Measurements from ENCODE around the gene PELI1. TPM values are rescaled to one million over a fixed set of nuclear protein-coding genes. Genes with fewer than 3 reads are reported as not detected.

PELI1 gene
- polyA plus RNA-seq, 1 donor from 2014 or later = 34.9 TPM

GRCh38 chr2:64137567-64137966 is 6.7 kb downstream of the PELI1 start:
- Histone ChIP-seq H3K79me2 (replicated peaks; ENCODE audit: insufficient read depth, low read length) (peaks cover 91% of the 10 kb centered on the region), H3K27ac (ENCODE audit: low read length) (no peak overlapping the region), H4K20me1 (ENCODE audit: insufficient read depth) (no peaks in the 10 kb centered on the region), H3K9ac (ENCODE audit: low read length) (no peak overlapping the region), H3K9me3 (ENCODE audit: low read length) (no peaks in the 10 kb centered on the region), H3K27me3 (ENCODE audit: insufficient read depth, low read depth, low read length) (no peaks in the 10 kb centered on the region), H3K4me2 (ENCODE audit: low read length) (no peak overlapping the region), H2AFZ (ENCODE audit: low read depth, low read length) (no peak overlapping the region), H3K36me3 (ENCODE audit: insufficient read depth, low read length) (no peaks in the 10 kb centered on the region), H3K4me3 (ENCODE audit: low read length) (no peak overlapping the region), H3F3A (ENCODE audit: insufficient read depth, low read length, poor library complexity, severe bottlenecking) (peaks cover 3% of the 10 kb centered on the region), H3K9me2 (ENCODE audit: insufficient read depth, low read length) (no peaks in the 10 kb centered on the region)
- TF ChIP-seq, protein P1, sequence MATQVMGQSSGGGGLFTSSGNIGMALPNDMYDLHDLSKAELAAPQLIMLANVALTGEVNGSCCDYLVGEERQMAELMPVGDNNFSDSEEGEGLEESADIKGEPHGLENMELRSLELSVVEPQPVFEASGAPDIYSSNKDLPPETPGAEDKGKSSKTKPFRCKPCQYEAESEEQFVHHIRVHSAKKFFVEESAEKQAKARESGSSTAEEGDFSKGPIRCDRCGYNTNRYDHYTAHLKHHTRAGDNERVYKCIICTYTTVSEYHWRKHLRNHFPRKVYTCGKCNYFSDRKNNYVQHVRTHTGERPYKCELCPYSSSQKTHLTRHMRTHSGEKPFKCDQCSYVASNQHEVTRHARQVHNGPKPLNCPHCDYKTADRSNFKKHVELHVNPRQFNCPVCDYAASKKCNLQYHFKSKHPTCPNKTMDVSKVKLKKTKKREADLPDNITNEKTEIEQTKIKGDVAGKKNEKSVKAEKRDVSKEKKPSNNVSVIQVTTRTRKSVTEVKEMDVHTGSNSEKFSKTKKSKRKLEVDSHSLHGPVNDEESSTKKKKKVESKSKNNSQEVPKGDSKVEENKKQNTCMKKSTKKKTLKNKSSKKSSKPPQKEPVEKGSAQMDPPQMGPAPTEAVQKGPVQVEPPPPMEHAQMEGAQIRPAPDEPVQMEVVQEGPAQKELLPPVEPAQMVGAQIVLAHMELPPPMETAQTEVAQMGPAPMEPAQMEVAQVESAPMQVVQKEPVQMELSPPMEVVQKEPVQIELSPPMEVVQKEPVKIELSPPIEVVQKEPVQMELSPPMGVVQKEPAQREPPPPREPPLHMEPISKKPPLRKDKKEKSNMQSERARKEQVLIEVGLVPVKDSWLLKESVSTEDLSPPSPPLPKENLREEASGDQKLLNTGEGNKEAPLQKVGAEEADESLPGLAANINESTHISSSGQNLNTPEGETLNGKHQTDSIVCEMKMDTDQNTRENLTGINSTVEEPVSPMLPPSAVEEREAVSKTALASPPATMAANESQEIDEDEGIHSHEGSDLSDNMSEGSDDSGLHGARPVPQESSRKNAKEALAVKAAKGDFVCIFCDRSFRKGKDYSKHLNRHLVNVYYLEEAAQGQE (IDR thresholded peaks at IDR 0.05; ENCODE audit: borderline replicate concordance) = no peak
- TF ChIP-seq MXI1 (conservative IDR thresholded peaks at IDR 0.05; ENCODE audit: poor library complexity, severe bottlenecking) = no peak
- TF ChIP-seq EP300 (conservative IDR thresholded peaks at IDR 0.05; ENCODE audit: poor library complexity, severe bottlenecking) = no peak
- TF ChIP-seq CTCF (IDR thresholded peaks at IDR 0.05; ENCODE audit: poor library complexity, severe bottlenecking) = no peak
- TF ChIP-seq EZH2 (IDR thresholded peaks at IDR 0.05; ENCODE audit: borderline replicate concordance, insufficient read depth, low read length, poor library complexity, severe bottlenecking) = no peak
- TF ChIP-seq SMC3 (conservative IDR thresholded peaks at IDR 0.05; ENCODE audit: poor library complexity) = no peak
- no peak for TF ChIP-seq RAD21 (conservative IDR thresholded peaks at IDR 0.05)
- no peak for TF ChIP-seq POLR2AphosphoS5 (IDR thresholded peaks at IDR 0.05)
- no peak for TF ChIP-seq TAF1 (IDR thresholded peaks at IDR 0.05; ENCODE audit: low read depth)

GRCh38 chr2:64135421-64135820 is 8.8 kb downstream of the PELI1 start:
- Histone ChIP-seq H3K4me2 (ENCODE audit: low read length) (no peak overlapping the region), H3K9me2 (ENCODE audit: insufficient read depth, low read length) (no peaks in the 10 kb centered on the region), H2AFZ (ENCODE audit: low read depth, low read length) (no peak overlapping the region), H3K4me3 (ENCODE audit: low read length) (no peak overlapping the region), H3K9ac (ENCODE audit: low read length) (no peak overlapping the region), H4K20me1 (ENCODE audit: insufficient read depth) (no peaks in the 10 kb centered on the region), H3K9me3 (ENCODE audit: low read length) (no peaks in the 10 kb centered on the region), H3K27me3 (ENCODE audit: insufficient read depth, low read depth, low read length) (no peaks in the 10 kb centered on the region), H3F3A (ENCODE audit: insufficient read depth, low read length, poor library complexity, severe bottlenecking) (peaks cover 3% of the 10 kb centered on the region), H3K79me2 (replicated peaks; ENCODE audit: insufficient read depth, low read length) (peaks cover 89% of the 10 kb centered on the region), H3K27ac (ENCODE audit: low read length) (no peak overlapping the region), H3K36me3 (ENCODE audit: insufficient read depth, low read length) (no peaks in the 10 kb centered on the region)
- no peak for TF ChIP-seq RAD21 (conservative IDR thresholded peaks at IDR 0.05)
- TF ChIP-seq SMC3 (conservative IDR thresholded peaks at IDR 0.05; ENCODE audit: poor library complexity) = no peak
- no peak for TF ChIP-seq EZH2 (IDR thresholded peaks at IDR 0.05; ENCODE audit: borderline replicate concordance, insufficient read depth, low read length, poor library complexity, severe bottlenecking)
- no peak for TF ChIP-seq MXI1 (conservative IDR thresholded peaks at IDR 0.05; ENCODE audit: poor library complexity, severe bottlenecking)
- no peak for TF ChIP-seq CTCF (IDR thresholded peaks at IDR 0.05; ENCODE audit: poor library complexity, severe bottlenecking)
- TF ChIP-seq, protein P1 (IDR thresholded peaks at IDR 0.05; ENCODE audit: borderline replicate concordance) = no peak
- TF ChIP-seq EP300 (conservative IDR thresholded peaks at IDR 0.05; ENCODE audit: poor library complexity, severe bottlenecking) = no peak
- TF ChIP-seq POLR2AphosphoS5 (IDR thresholded peaks at IDR 0.05) = no peak
- TF ChIP-seq TAF1 (IDR thresholded peaks at IDR 0.05; ENCODE audit: low read depth) = no peak

All from neural cell (in vitro differentiated cells).